GM12891 (cell line): ENCODE data around the gene CD160.

Experiments
- POLR2A ChIP-seq: IDR thresholded peaks from 2 replicates; pipeline ENCODE4 v1.6.1; 2011; ENCODE audit warnings: low read depth, low read length, control low read depth
- POLR2AphosphoS5 ChIP-seq: IDR thresholded peaks from 2 replicates; pipeline ENCODE4 v1.6.1; 2011; ENCODE audit warnings: low read depth, low read length, control low read depth
- TAF1 ChIP-seq: IDR thresholded peaks from 2 replicates; pipeline ENCODE4 v1.6.1; 2011; ENCODE audit warnings: low read depth, low read length, control low read depth

DNA sequence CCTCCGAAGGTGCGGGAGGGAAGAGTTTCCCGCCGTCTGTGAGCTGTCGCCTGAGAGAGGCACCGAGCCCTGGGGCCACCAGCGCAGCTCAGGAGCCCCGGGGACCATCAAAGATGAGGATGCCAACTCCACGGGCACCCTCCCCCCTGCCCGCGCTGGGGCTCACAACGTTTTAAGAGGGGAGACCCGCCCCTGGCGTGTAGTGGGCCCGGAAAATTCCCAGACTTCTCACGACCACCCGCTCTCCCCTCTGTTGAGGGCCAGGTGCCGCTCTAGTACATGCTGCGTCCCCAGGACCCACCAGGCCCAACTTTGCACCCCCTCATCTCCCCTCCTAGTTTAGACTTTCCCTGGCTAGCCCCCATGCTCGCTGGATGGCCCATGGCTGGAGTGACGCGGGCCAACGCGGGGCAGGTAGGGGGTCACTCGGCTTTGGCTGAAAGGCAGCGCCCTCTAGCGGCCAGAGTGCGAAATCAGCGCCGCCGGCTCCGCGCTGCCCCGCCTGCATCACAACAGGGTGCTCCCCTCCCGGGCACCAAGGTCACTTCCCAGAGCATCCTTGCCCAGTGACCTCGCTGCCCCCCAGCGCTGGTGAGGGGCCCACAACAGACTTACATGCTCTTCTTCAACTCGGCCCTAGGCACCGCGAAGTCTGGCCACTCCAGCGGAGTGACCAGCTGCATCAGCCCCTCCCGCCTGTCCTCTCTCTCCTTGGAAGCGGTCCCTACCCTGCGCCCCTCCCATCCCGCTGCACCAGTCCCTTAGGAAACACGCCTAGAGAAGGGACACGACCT, 1.8 kb downstream of the CD160 start:
- TF ChIP-seq TAF1 = no peak
- no peak for TF ChIP-seq POLR2A
- no peak for TF ChIP-seq POLR2AphosphoS5
